Prostate gland (tissue), 2 donors: ENCODE measurements around the gene MFN2.

Source experiments
- CTCF ChIP-seq, 4 experiments: fragments of 200-600 bp in 2 of 4; fragments of 450-650 bp in 2 of 4; sonication (generic) in 2 of 4; IDR thresholded peaks; 1 replicate in 3 of 4; 2 replicates in 1 of 4; pipeline ENCODE4 v1.5.1; 2016 to 2019; ENCODE audit warnings: antibody characterized with exemption in 4 of 4, mild to moderate bottlenecking in 2 of 4, moderate library complexity in 2 of 4
- POLR2A ChIP-seq: fragments of 450-650 bp; IDR thresholded peaks from one replicate; pipeline ENCODE4 v1.6.1; 2016; ENCODE audit warnings: antibody characterized with exemption, mild to moderate bottlenecking
- POLR2AphosphoS5 ChIP-seq: sonication (generic); formaldehyde crosslinking; IDR thresholded peaks from one replicate; pipeline ENCODE4 v1.6.1; 2017; ENCODE audit warnings: antibody characterized with exemption

GRCh38 chr1:11979028-11979850 lies 1.0 kb upstream of the MFN2 start:
- no peak for TF ChIP-seq POLR2A
- TF ChIP-seq CTCF (IDR thresholded peaks at IDR 0.05) = no peak
- TF ChIP-seq POLR2AphosphoS5 = no peak
